Mammary epithelial cell (primary cell): ENCODE results near the gene ASB1.

Source experiments
- EZH2 ChIP-seq: IDR thresholded peaks from 2 replicates; pipeline ENCODE4 v1.6.1; 2012; ENCODE audit warnings: low read length, inconsistent platforms, borderline replicate concordance
- TF ChIP-seq, protein P1 (sequence below), 2 donors: IDR thresholded peaks in 1 of 2; conservative IDR thresholded peaks in 1 of 2; 2 replicates each; pipeline ENCODE4 v1.5.1; 2011 to 2012; ENCODE audit warnings: inconsistent platforms in 2 of 2, low read length in 2 of 2, mild to moderate bottlenecking in 2 of 2, control low read depth in 1 of 2, low read depth in 1 of 2; ENCODE audit not compliant: insufficient read depth in 1 of 2; ENCODE audit errors: extremely low read depth in 1 of 2

DNA sequence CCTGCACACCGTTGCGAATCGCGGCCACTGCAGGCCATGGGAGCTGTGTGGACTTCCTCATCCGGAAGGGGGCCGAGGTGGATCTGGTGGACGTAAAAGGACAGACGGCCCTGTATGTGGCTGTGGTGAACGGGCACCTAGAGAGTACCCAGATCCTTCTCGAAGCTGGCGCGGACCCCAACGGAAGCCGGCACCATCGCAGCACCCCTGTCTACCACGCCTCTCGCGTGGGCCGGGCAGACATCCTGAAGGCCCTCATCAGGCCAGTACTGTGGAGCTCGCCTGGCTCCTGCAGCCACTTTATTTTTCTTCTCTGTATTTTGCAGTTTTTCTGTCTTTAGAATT lies 9.0 kb downstream of the ASB1 start:
- TF ChIP-seq, protein P1, sequence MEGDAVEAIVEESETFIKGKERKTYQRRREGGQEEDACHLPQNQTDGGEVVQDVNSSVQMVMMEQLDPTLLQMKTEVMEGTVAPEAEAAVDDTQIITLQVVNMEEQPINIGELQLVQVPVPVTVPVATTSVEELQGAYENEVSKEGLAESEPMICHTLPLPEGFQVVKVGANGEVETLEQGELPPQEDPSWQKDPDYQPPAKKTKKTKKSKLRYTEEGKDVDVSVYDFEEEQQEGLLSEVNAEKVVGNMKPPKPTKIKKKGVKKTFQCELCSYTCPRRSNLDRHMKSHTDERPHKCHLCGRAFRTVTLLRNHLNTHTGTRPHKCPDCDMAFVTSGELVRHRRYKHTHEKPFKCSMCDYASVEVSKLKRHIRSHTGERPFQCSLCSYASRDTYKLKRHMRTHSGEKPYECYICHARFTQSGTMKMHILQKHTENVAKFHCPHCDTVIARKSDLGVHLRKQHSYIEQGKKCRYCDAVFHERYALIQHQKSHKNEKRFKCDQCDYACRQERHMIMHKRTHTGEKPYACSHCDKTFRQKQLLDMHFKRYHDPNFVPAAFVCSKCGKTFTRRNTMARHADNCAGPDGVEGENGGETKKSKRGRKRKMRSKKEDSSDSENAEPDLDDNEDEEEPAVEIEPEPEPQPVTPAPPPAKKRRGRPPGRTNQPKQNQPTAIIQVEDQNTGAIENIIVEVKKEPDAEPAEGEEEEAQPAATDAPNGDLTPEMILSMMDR (conservative IDR thresholded peaks at IDR 0.05 in 1 of 2, IDR thresholded peaks at IDR 0.05 in 1 of 2; ENCODE audit: extremely low read depth in 1 of 2, insufficient read depth in 1 of 2, low read depth in 1 of 2, low read length in 2 of 2), result no peak
- no peak for TF ChIP-seq EZH2
